ENCODE results near the gene PLAC8.
"Not testable (repeated sequence)": the region's sequence is repeated elsewhere in the genome, so short reads cannot be mapped to it uniquely, and the experiment has no call there.

PLAC8 gene

GRCh38 chr4:83067058-83067639 lies 47.4 kb downstream of the PLAC8 start:
- no peak overlapping the region for H3K4me3 ChIP-seq (ENCODE audit: low read depth, low read length)
- TF ChIP-seq POLR2A (IDR thresholded peaks at IDR 0.05; ENCODE audit: extremely low read depth, insufficient read length) = no peak
- no peak for TF ChIP-seq CTCF (IDR thresholded peaks at IDR 0.05; ENCODE audit: low read depth, low read length)
- no peak for TF ChIP-seq MAX (IDR thresholded peaks at IDR 0.05; ENCODE audit: low read depth, low read length)
- TF ChIP-seq MYC (IDR thresholded peaks at IDR 0.05; ENCODE audit: low read depth, low read length) = no peak
- no peak for DNase-seq (ENCODE audit: low read depth)

- H3K4me3 ChIP-seq (ENCODE audit: low read depth, low read length) = no peak overlapping the region
- no peak for DNase-seq (ENCODE audit: low read depth)
- TF ChIP-seq MYC (IDR thresholded peaks at IDR 0.05; ENCODE audit: low read depth, low read length) = no peak
- no peak for TF ChIP-seq CTCF (IDR thresholded peaks at IDR 0.05; ENCODE audit: low read depth, low read length)
- TF ChIP-seq MAX (IDR thresholded peaks at IDR 0.05; ENCODE audit: low read depth, low read length) = no peak
- no peak for TF ChIP-seq POLR2A (IDR thresholded peaks at IDR 0.05; ENCODE audit: extremely low read depth, insufficient read length)
Measured at GRCh38 chr4:83065266-83065665, 49.3 kb downstream of the PLAC8 start.

GRCh38 chr4:83062739-83063138 lies 51.8 kb downstream of the PLAC8 start:
- TF ChIP-seq CTCF (IDR thresholded peaks at IDR 0.05; ENCODE audit: low read depth, low read length) = no peak
- no peak for TF ChIP-seq POLR2A (IDR thresholded peaks at IDR 0.05; ENCODE audit: extremely low read depth, insufficient read length)
- no peak for TF ChIP-seq MAX (IDR thresholded peaks at IDR 0.05; ENCODE audit: low read depth, low read length)
- TF ChIP-seq MYC (IDR thresholded peaks at IDR 0.05; ENCODE audit: low read depth, low read length) = no peak
- DNase-seq (ENCODE audit: low read depth) = no peak
- H3K4me3 ChIP-seq (ENCODE audit: low read depth, low read length) = no peak overlapping the region

GRCh38 chr4:83054928-83055327 lies 59.6 kb downstream of the PLAC8 start:
- H3K4me3 ChIP-seq (ENCODE audit: low read depth, low read length) = no peak overlapping the region
- peak; percentile 3 for TF ChIP-seq CTCF (IDR thresholded peaks at IDR 0.05; ENCODE audit: low read depth, low read length)
- no peak for TF ChIP-seq POLR2A (IDR thresholded peaks at IDR 0.05; ENCODE audit: extremely low read depth, insufficient read length)
- DNase-seq (ENCODE audit: low read depth) = peak; percentile 34

GRCh38 chr4:83048781-83049180 lies 65.7 kb downstream of the PLAC8 start:
- not testable (repeated sequence) for H3K4me3 ChIP-seq (ENCODE audit: low read depth, low read length); DNase-seq (ENCODE audit: low read depth)

GRCh38 chr4:83046693-83047473 lies 67.6 kb downstream of the PLAC8 start:
- TF ChIP-seq MYC (IDR thresholded peaks at IDR 0.05; ENCODE audit: low read depth, low read length) (no peak), POLR2A (IDR thresholded peaks at IDR 0.05; ENCODE audit: extremely low read depth, insufficient read length) (no peak), MAX (IDR thresholded peaks at IDR 0.05; ENCODE audit: low read depth, low read length) (no peak)
- H3K4me3 ChIP-seq (ENCODE audit: low read depth, low read length) = no peak overlapping the region
- DNase-seq (ENCODE audit: low read depth) = no peak

Measured in NB4 (cell line).